ENCODE results near the gene CPLX4. TPM values are rescaled to one million over a fixed set of nuclear protein-coding genes. Genes with fewer than 3 reads are reported as not detected.

CPLX4 gene
- total RNA-seq, 2 donors from 2014 or later = not detected

Other genes with a start within 250 kb of the CPLX4 start
- 100 to 1,000 TPM; 160 to 194 TPM for gene SEC11C, start 178.8 kb downstream of the CPLX4 start, total RNA-seq
- not detected for gene GRP, start 98.5 kb downstream of the CPLX4 start, total RNA-seq
- gene RAX, start 45.2 kb downstream of the CPLX4 start, total RNA-seq = not detected
- 100 to 1,000 TPM in 1 of 2 donors, 10 to 100 TPM in 1; 95.7 to 144 TPM for gene LMAN1, start 40.6 kb upstream of the CPLX4 start, total RNA-seq

Measured in activated T-cell treated with anti-CD3 and anti-CD28 coated beads, Interleukin-2, amount 50 U/mL, for 72 hours (primary cell).